Endodermal cell (in vitro differentiated cells): Measurements from ENCODE around the gene ASPHD2. TPM values are rescaled to one million over a fixed set of nuclear protein-coding genes. Genes with fewer than 3 reads are reported as not detected.

Experiments
- DNase-seq: peaks from one replicate; pipeline ENCODE4 v3.0.0-alpha.2; 2017
- H3K27ac ChIP-seq: 2 replicates; pipeline ENCODE4 v1.5.1; 2013; ENCODE audit warnings: mild to moderate bottlenecking, low read depth, low read length, moderate library complexity
- H3K27me3 ChIP-seq: 2 replicates; pipeline ENCODE4 v1.6.1; 2013; ENCODE audit warnings: mild to moderate bottlenecking, low read length, moderate library complexity; ENCODE audit not compliant: insufficient read depth, control insufficient read depth, poor library complexity, severe bottlenecking
- H3K36me3 ChIP-seq: 2 replicates; pipeline ENCODE4 v1.7.0; 2013; ENCODE audit warnings: mild to moderate bottlenecking, low read length, moderate library complexity; ENCODE audit not compliant: control insufficient read depth, insufficient read depth
- H3K4me1 ChIP-seq: one replicate; pipeline ENCODE4 v1.7.0; 2013; ENCODE audit warnings: low read length; ENCODE audit not compliant: control insufficient read depth, insufficient read depth
- H3K4me3 ChIP-seq: 2 replicates; pipeline ENCODE4 v1.5.1; 2013; ENCODE audit warnings: mild to moderate bottlenecking, low read length, moderate library complexity
- H3K9ac ChIP-seq: 2 replicates; pipeline ENCODE4 v1.6.1; 2013; ENCODE audit warnings: mild to moderate bottlenecking, low read length, moderate library complexity; ENCODE audit not compliant: poor library complexity, severe bottlenecking; ENCODE audit errors: extremely low read depth
- H3K9me3 ChIP-seq: 2 replicates; pipeline ENCODE4 v1.6.1; 2013; ENCODE audit warnings: mild to moderate bottlenecking, low read length, moderate library complexity; ENCODE audit not compliant: control insufficient read depth
- H3K27ac Mint-ChIP-seq: 2 replicates; pipeline ENCODE4 v1.8.0; 2020; ENCODE audit warnings: mixed read lengths
- H3K27me3 Mint-ChIP-seq: 2 replicates; pipeline ENCODE4 v1.8.0; 2021; ENCODE audit warnings: mild to moderate bottlenecking, mixed read lengths; ENCODE audit not compliant: insufficient read depth
- H3K36me3 Mint-ChIP-seq: 2 replicates; pipeline ENCODE4 v1.8.0; 2020; ENCODE audit warnings: low read depth, mixed read lengths
- H3K4me1 Mint-ChIP-seq: 2 replicates; pipeline ENCODE4 v1.8.0; 2020; ENCODE audit warnings: mixed read lengths
- H3K4me3 Mint-ChIP-seq: 2 replicates; pipeline ENCODE4 v1.8.0; 2020; ENCODE audit warnings: mild to moderate bottlenecking, moderate library complexity, mixed read lengths
- H3K9me3 Mint-ChIP-seq: 2 replicates; pipeline ENCODE4 v1.8.0; 2020; ENCODE audit warnings: mild to moderate bottlenecking, mixed read lengths
- WGBS, 2 experiments: methylation state at CpG; one replicate each; pipeline versions ENCODE4 v1.1.5 to v1.1.7; 2013; ENCODE audit warnings: missing lambda C conversion rate in 2 of 2, mixed read lengths in 1 of 2; ENCODE audit not compliant: insufficient coverage in 1 of 2, insufficient read length in 1 of 2; 5-methylcytosine and 5-hydroxymethylcytosine counted together
- total RNA-seq, 2 donors: library from RNA; stranded (reverse); fragmentation: NEBNext Ultra II Directional in 1 of 2; extraction: Animal tissue kit (Norgen Biotek cat#: 25700) in 1 of 2; gene quantifications; 2 replicates in 1 of 2; 3 replicates in 1 of 2; pipeline ENCODE4 v1.2.1, GENCODE V29; 2021
- TF ChIP-seq, protein P1 (sequence below): fragments of 200-600 bp; sonication (generic); conservative IDR thresholded peaks from 2 replicates; pipeline ENCODE4 v1.5.0; 2021; ENCODE audit warnings: antibody characterized with exemption, mild to moderate bottlenecking

ASPHD2 gene
- total RNA-seq, 2 donors from 2014 or later, result 6.0 to 7.3 TPM

DNA sequence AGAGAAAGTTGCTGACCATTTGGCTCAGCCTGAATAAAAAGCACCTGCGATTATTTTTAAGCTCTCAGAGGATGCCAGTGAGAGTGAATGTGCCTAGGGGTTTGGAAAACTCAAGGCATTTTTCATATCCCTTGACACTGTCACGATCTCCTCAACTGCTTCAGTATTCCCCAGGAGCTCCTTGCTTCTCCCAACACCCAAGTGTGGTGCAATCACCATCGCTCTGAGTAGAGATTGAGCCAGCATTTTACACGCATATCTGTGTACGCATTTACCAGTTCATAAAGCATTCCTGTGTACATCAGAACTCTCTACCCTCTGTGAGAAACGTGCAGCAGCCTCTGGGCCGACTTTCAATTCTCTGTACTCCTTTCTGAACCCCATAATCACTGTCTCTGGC, 56.0 kb downstream of the ASPHD2 start:
- H3K27ac ChIP-seq, result no peak overlapping the region
- Mint-ChIP-seq H3K4me3 (peak overlapping the region; percentile 88), H3K36me3 (peaks cover 31% of the 10 kb centered on the region), H3K4me1 (peaks cover 29% of the 10 kb centered on the region), H3K27ac (peak overlapping the region; percentile 65), H3K27me3 (no peaks in the 10 kb centered on the region), H3K9me3 (no peaks in the 10 kb centered on the region)
- peak overlapping the region; percentile 91 for H3K9ac ChIP-seq
- peaks cover 3% of the 10 kb centered on the region for H3K4me1 ChIP-seq
- TF ChIP-seq, protein P1, sequence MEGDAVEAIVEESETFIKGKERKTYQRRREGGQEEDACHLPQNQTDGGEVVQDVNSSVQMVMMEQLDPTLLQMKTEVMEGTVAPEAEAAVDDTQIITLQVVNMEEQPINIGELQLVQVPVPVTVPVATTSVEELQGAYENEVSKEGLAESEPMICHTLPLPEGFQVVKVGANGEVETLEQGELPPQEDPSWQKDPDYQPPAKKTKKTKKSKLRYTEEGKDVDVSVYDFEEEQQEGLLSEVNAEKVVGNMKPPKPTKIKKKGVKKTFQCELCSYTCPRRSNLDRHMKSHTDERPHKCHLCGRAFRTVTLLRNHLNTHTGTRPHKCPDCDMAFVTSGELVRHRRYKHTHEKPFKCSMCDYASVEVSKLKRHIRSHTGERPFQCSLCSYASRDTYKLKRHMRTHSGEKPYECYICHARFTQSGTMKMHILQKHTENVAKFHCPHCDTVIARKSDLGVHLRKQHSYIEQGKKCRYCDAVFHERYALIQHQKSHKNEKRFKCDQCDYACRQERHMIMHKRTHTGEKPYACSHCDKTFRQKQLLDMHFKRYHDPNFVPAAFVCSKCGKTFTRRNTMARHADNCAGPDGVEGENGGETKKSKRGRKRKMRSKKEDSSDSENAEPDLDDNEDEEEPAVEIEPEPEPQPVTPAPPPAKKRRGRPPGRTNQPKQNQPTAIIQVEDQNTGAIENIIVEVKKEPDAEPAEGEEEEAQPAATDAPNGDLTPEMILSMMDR, result no peak
- 86 to 92% methylated on average over 7 of the region's 7 CpGs for WGBS, 2 experiments
- H3K27me3 ChIP-seq, result no peaks in the 10 kb centered on the region
- no peaks in the 10 kb centered on the region for H3K9me3 ChIP-seq
- H3K36me3 ChIP-seq, result peaks cover 27% of the 10 kb centered on the region
- no peak for DNase-seq
- peak overlapping the region; percentile 100 for H3K4me3 ChIP-seq

DNA sequence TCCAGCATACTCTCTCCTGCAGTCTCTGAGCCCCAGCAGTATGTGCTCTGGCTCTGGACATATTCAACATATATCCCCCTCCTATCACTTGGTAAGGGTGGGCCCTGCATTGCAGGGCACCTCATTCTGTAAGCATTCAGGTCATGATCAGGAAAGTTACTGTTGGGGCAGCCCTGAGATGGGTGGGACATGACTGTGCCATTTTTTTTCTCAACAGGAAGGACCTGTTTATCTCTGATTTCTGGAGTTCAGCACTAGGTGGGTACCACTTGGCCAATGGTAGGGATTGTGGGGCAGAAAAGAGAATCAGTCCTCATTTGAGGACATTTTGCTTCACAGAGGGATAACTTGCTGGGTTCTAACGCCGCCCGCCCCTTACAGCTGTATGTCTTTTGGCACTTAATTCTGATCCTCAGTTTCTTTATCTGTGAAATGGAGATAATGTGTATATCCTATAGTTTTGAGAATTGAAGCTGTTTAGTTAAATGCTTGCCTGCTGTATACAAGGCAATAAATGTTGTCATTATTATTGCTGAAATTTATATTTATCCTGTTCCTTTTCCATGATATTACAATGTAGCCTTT, 56.8 kb downstream of the ASPHD2 start:
- Histone ChIP-seq H3K27me3 (no peaks in the 10 kb centered on the region), H3K9me3 (no peaks in the 10 kb centered on the region), H3K36me3 (peaks cover 36% of the 10 kb centered on the region), H3K4me3 (no peak overlapping the region), H3K9ac (no peak overlapping the region), H3K4me1 (peaks cover 3% of the 10 kb centered on the region), H3K27ac (no peak overlapping the region)
- peaks cover 24% of the 10 kb centered on the region for H3K4me1 Mint-ChIP-seq
- no peaks in the 10 kb centered on the region for H3K9me3 Mint-ChIP-seq
- H3K4me3 Mint-ChIP-seq, result no peak overlapping the region
- TF ChIP-seq, protein P1, result no peak
- peaks cover 31% of the 10 kb centered on the region for H3K36me3 Mint-ChIP-seq
- no peak overlapping the region for H3K27ac Mint-ChIP-seq
- 85 to 86% methylated on average over 3 of the region's 3 CpGs for WGBS, 2 experiments
- no peaks in the 10 kb centered on the region for H3K27me3 Mint-ChIP-seq
- no peak for DNase-seq

DNA sequence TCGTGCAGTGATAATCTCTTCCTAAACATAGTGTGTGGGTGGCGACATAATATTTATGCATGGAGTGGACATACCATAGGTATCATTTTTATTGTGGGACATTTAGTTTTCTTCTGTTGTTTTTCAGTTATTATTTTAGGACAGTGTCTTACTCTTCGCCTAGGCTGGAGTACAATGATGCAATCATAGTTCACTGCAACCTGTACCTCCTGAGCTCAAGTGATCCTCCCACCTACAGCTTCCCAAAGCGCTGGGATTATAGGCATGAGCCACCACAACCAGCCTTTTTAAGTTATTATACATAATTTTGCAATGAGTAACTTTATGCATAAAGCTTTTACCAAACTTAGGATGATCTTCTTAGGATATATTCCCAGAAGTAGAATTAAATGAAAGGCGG, 57.3 kb downstream of the ASPHD2 start:
- Histone ChIP-seq H3K27me3 (no peaks in the 10 kb centered on the region), H3K4me3 (no peak overlapping the region), H3K9ac (no peak overlapping the region), H3K9me3 (no peaks in the 10 kb centered on the region), H3K36me3 (peaks cover 41% of the 10 kb centered on the region), H3K4me1 (peaks cover 3% of the 10 kb centered on the region), H3K27ac (no peak overlapping the region)
- TF ChIP-seq, protein P1, result no peak
- H3K4me3 Mint-ChIP-seq, result no peak overlapping the region
- no peaks in the 10 kb centered on the region for H3K9me3 Mint-ChIP-seq
- DNase-seq, result no peak
- WGBS, 2 experiments, result 96 to 100% methylated on average over 1 to 5 of the region's 5 CpGs
- no peaks in the 10 kb centered on the region for H3K27me3 Mint-ChIP-seq
- H3K4me1 Mint-ChIP-seq, result peaks cover 19% of the 10 kb centered on the region
- peaks cover 32% of the 10 kb centered on the region for H3K36me3 Mint-ChIP-seq
- H3K27ac Mint-ChIP-seq, result no peak overlapping the region
